Endothelial cell of umbilical vein (primary cell): ENCODE data around the gene GSTO1.

Experiments
- TF ChIP-seq, protein P1 (sequence below), 2 donors: IDR thresholded peaks; 1 replicate in 1 of 2; 2 replicates in 1 of 2; pipeline ENCODE4 v1.5.1; 2011; ENCODE audit warnings: low read length in 2 of 2, mild to moderate bottlenecking in 2 of 2, moderate library complexity in 2 of 2, control low read depth in 1 of 2, inconsistent platforms in 1 of 2, low read depth in 1 of 2; ENCODE audit not compliant: insufficient read depth in 1 of 2; ENCODE audit errors: extremely low read depth in 1 of 2
- TF ChIP-seq, protein P2 (sequence below): IDR thresholded peaks from 2 replicates; pipeline ENCODE4 v1.6.1; 2011; ENCODE audit not compliant: insufficient read depth, insufficient read length

DNA sequence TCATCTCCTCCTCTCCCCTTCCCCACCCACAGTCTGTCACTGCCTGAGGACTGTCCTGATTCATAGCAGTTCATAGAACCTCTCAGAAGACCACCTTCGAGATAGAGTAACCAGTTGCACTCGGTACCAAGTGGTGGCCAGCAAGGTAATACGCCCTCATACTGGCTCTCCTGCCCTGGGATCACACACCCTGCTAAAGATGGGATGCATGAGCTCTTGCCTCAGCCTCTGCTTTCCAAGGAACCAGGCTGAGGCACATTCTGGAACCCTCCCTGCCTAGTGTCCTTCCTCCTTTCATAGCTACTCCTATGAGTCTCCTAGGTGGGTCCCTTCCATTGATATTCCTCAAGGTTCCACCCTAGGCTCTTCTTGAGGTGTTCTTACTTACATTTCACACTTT lies 38.1 kb upstream of the GSTO1 start:
- TF ChIP-seq, protein P1, sequence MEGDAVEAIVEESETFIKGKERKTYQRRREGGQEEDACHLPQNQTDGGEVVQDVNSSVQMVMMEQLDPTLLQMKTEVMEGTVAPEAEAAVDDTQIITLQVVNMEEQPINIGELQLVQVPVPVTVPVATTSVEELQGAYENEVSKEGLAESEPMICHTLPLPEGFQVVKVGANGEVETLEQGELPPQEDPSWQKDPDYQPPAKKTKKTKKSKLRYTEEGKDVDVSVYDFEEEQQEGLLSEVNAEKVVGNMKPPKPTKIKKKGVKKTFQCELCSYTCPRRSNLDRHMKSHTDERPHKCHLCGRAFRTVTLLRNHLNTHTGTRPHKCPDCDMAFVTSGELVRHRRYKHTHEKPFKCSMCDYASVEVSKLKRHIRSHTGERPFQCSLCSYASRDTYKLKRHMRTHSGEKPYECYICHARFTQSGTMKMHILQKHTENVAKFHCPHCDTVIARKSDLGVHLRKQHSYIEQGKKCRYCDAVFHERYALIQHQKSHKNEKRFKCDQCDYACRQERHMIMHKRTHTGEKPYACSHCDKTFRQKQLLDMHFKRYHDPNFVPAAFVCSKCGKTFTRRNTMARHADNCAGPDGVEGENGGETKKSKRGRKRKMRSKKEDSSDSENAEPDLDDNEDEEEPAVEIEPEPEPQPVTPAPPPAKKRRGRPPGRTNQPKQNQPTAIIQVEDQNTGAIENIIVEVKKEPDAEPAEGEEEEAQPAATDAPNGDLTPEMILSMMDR (IDR thresholded peaks at IDR 0.05; ENCODE audit: extremely low read depth in 1 of 2, insufficient read depth in 1 of 2, low read depth in 1 of 2, low read length in 2 of 2), result no peak
- TF ChIP-seq, protein P2, sequence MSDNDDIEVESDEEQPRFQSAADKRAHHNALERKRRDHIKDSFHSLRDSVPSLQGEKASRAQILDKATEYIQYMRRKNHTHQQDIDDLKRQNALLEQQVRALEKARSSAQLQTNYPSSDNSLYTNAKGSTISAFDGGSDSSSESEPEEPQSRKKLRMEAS, result no peak
